Brain microvascular endothelial cell (primary cell): ENCODE measurements around the gene CRIP2.

Experiments used
- DNase-seq: peaks from one replicate; pipeline ENCODE4 v3.0.0-alpha.2; 2020
- H3K27ac ChIP-seq: fragments of 250-450 bp; sonication (Bioruptor Pico); 2 replicates; pipeline ENCODE4 v1.5.1; 2020; ENCODE audit warnings: mild to moderate bottlenecking, moderate library complexity
- H3K27me3 ChIP-seq: fragments of 250-450 bp; sonication (Bioruptor Pico); replicated peaks from 2 replicates; pipeline ENCODE4 v1.5.1; 2020; ENCODE audit warnings: mild to moderate bottlenecking
- H3K36me3 ChIP-seq: fragments of 250-450 bp; sonication (Bioruptor Pico); replicated peaks from 2 replicates; pipeline ENCODE4 v1.5.1; 2020; ENCODE audit warnings: mild to moderate bottlenecking
- H3K4me3 ChIP-seq: 2 replicates; pipeline ENCODE4 v1.5.1; 2011; ENCODE audit warnings: low read depth, mild to moderate bottlenecking, control low read depth, low read length, moderate library complexity
- CTCF ChIP-seq: IDR thresholded peaks from 2 replicates; pipeline ENCODE4 v1.5.1; 2011; ENCODE audit warnings: low read depth, mild to moderate bottlenecking, moderate library complexity, low read length, control low read depth, inconsistent platforms; ENCODE audit errors: missing control alignments
- in situ Hi-C: cut with HindIII; loops from 2 replicates; pipeline ENCODE4 v1.10.0; 2017; ENCODE audit warnings: low sequenced_read_pairs, low pct_ligation_motif_present

CRIP2 gene

GRCh38 chr14:105475269-105476096, 862 bp downstream of the CRIP2 start:
- H3K36me3 ChIP-seq: no peaks in the 10 kb centered on the region
- no peak for DNase-seq
- in situ Hi-C loops: no loop called here
- TF ChIP-seq CTCF: no peak
- H3K4me3 ChIP-seq: peak overlapping the region; percentile 67
- peak overlapping the region; percentile 81 for H3K27ac ChIP-seq
- no peaks in the 10 kb centered on the region for H3K27me3 ChIP-seq

- in situ Hi-C loops: no loop called here
- Histone ChIP-seq H3K36me3 (no peaks in the 10 kb centered on the region), H3K4me3 (peak overlapping the region; percentile 67), H3K27ac (peak overlapping the region; percentile 81), H3K27me3 (no peaks in the 10 kb centered on the region)
- DNase-seq: no peak
- TF ChIP-seq CTCF: no peak
These were observed 1.6 kb downstream of the CRIP2 start for GRCh38 chr14:105476097-105476830.

- no peak for TF ChIP-seq CTCF
- peak overlapping the region; percentile 67 for H3K4me3 ChIP-seq
- in situ Hi-C loops: no loop called here
- no peak for DNase-seq
- no peaks in the 10 kb centered on the region for H3K27me3 ChIP-seq
- no peaks in the 10 kb centered on the region for H3K36me3 ChIP-seq
- no peak overlapping the region for H3K27ac ChIP-seq
These were observed 2.4 kb downstream of the CRIP2 start for GRCh38 chr14:105476831-105477659.

GRCh38 chr14:105477660-105478397, 3.2 kb downstream of the CRIP2 start:
- no peak for DNase-seq
- Histone ChIP-seq H3K36me3 (no peaks in the 10 kb centered on the region), H3K4me3 (no peak overlapping the region), H3K27ac (no peak overlapping the region), H3K27me3 (no peaks in the 10 kb centered on the region)
- TF ChIP-seq CTCF: no peak
- in situ Hi-C loops: no loop called here

- TF ChIP-seq CTCF: no peak
- Histone ChIP-seq H3K4me3 (no peak overlapping the region), H3K27me3 (no peaks in the 10 kb centered on the region), H3K27ac (no peak overlapping the region), H3K36me3 (no peaks in the 10 kb centered on the region)
- in situ Hi-C loops: no loop called here
- no peak for DNase-seq
These were observed 4.0 kb downstream of the CRIP2 start for GRCh38 chr14:105478398-105479251.
